Mucosa of rectum (tissue), 2 donors: ENCODE measurements around the gene LRMDA.

Experiments used
- H3K27ac ChIP-seq, 2 donors: one replicate each; pipeline ENCODE4 v1.7.0; 2013; ENCODE audit warnings: inconsistent platforms in 2 of 2, low read depth in 2 of 2, low read length in 2 of 2
- H3K27me3 ChIP-seq, 2 donors: one replicate each; pipeline ENCODE4 v1.7.0; 2013; ENCODE audit warnings: low read length in 2 of 2; ENCODE audit not compliant: control insufficient read depth in 2 of 2, insufficient read depth in 2 of 2
- H3K36me3 ChIP-seq, 2 donors: one replicate each; pipeline ENCODE4 v1.7.0; 2013; ENCODE audit warnings: low read length in 2 of 2; ENCODE audit not compliant: control insufficient read depth in 2 of 2, insufficient read depth in 2 of 2
- H3K4me1 ChIP-seq, 2 donors: one replicate each; pipeline ENCODE4 v1.7.0; 2013; ENCODE audit warnings: low read length in 2 of 2, mild to moderate bottlenecking in 1 of 2; ENCODE audit not compliant: control insufficient read depth in 2 of 2, insufficient read depth in 2 of 2
- H3K4me3 ChIP-seq, 2 donors: one replicate each; pipeline ENCODE4 v1.7.0; 2013; ENCODE audit warnings: low read length in 2 of 2
- H3K9ac ChIP-seq, 2 donors: one replicate each; pipeline ENCODE4 v1.7.0; 2013; ENCODE audit warnings: low read length in 2 of 2, low read depth in 1 of 2, mild to moderate bottlenecking in 1 of 2
- H3K9me3 ChIP-seq, 2 donors: one replicate each; pipeline ENCODE4 v1.7.0; 2013; ENCODE audit warnings: low read length in 2 of 2; ENCODE audit not compliant: control insufficient read depth in 2 of 2
- donor health status: healthy.
- donor health status: Normal muscosa, but diverticular disease.

LRMDA gene

GRCh38 chr10:75841266-75841665 lies 409.8 kb downstream of the LRMDA start:
- Histone ChIP-seq H3K9ac (no peak overlapping the region), H3K36me3 (no peaks in the 10 kb centered on the region), H3K9me3 (no peaks in the 10 kb centered on the region), H3K27me3 (no peaks in the 10 kb centered on the region), H3K4me3 (no peak overlapping the region), H3K4me1 (no peaks in the 10 kb centered on the region), H3K27ac (no peak overlapping the region)

GRCh38 chr10:75845176-75845947 lies 413.9 kb downstream of the LRMDA start:
- Histone ChIP-seq H3K9me3 (no peaks in the 10 kb centered on the region), H3K36me3 (no peaks in the 10 kb centered on the region), H3K27me3 (no peaks in the 10 kb centered on the region), H3K27ac (no peak overlapping the region), H3K9ac (no peak overlapping the region), H3K4me3 (no peak overlapping the region), H3K4me1 (no peaks in the 10 kb centered on the region)

- Histone ChIP-seq H3K9ac (no peak overlapping the region), H3K4me1 (no peaks in the 10 kb centered on the region), H3K27ac (no peak overlapping the region), H3K9me3 (no peaks in the 10 kb centered on the region), H3K36me3 (no peaks in the 10 kb centered on the region), H3K4me3 (no peak overlapping the region), H3K27me3 (no peaks in the 10 kb centered on the region)
Measured at GRCh38 chr10:75847477-75847876, 416.1 kb downstream of the LRMDA start.

GRCh38 chr10:75851580-75852345 lies 420.3 kb downstream of the LRMDA start:
- Histone ChIP-seq H3K27me3 (no peaks in the 10 kb centered on the region), H3K4me3 (no peak overlapping the region), H3K9me3 (no peaks in the 10 kb centered on the region), H3K9ac (no peak overlapping the region), H3K27ac (no peak overlapping the region), H3K36me3 (no peaks in the 10 kb centered on the region), H3K4me1 (no peaks in the 10 kb centered on the region)

GRCh38 chr10:75852851-75853484 lies 421.5 kb downstream of the LRMDA start:
- H3K9me3 ChIP-seq: no peaks in the 10 kb centered on the region
- no peak overlapping the region for H3K27ac ChIP-seq
- no peaks in the 10 kb centered on the region for H3K4me1 ChIP-seq
- no peaks in the 10 kb centered on the region for H3K27me3 ChIP-seq
- no peak overlapping the region for H3K4me3 ChIP-seq
- H3K9ac ChIP-seq: no peak overlapping the region
- H3K36me3 ChIP-seq: no peaks in the 10 kb centered on the region

- Histone ChIP-seq H3K27me3 (no peaks in the 10 kb centered on the region), H3K4me3 (no peak overlapping the region), H3K9ac (no peak overlapping the region), H3K27ac (no peak overlapping the region), H3K9me3 (no peaks in the 10 kb centered on the region), H3K4me1 (no peaks in the 10 kb centered on the region), H3K36me3 (no peaks in the 10 kb centered on the region)
Measured at GRCh38 chr10:75857269-75857846, 425.9 kb downstream of the LRMDA start.

- H3K4me1 ChIP-seq: no peaks in the 10 kb centered on the region
- H3K27ac ChIP-seq: no peak overlapping the region
- H3K27me3 ChIP-seq: no peaks in the 10 kb centered on the region
- no peaks in the 10 kb centered on the region for H3K9me3 ChIP-seq
- no peaks in the 10 kb centered on the region for H3K36me3 ChIP-seq
- no peak overlapping the region for H3K4me3 ChIP-seq
- no peak overlapping the region for H3K9ac ChIP-seq
Measured at GRCh38 chr10:75857896-75858295, 426.5 kb downstream of the LRMDA start.

GRCh38 chr10:75858339-75858738 lies 426.9 kb downstream of the LRMDA start:
- no peaks in the 10 kb centered on the region for H3K36me3 ChIP-seq
- no peak overlapping the region for H3K27ac ChIP-seq
- no peaks in the 10 kb centered on the region for H3K27me3 ChIP-seq
- no peak overlapping the region for H3K4me3 ChIP-seq
- H3K4me1 ChIP-seq: no peaks in the 10 kb centered on the region
- no peaks in the 10 kb centered on the region for H3K9me3 ChIP-seq
- no peak overlapping the region for H3K9ac ChIP-seq

- Histone ChIP-seq H3K4me3 (no peak overlapping the region), H3K9me3 (no peaks in the 10 kb centered on the region), H3K36me3 (no peaks in the 10 kb centered on the region), H3K4me1 (no peaks in the 10 kb centered on the region), H3K27ac (no peak overlapping the region), H3K27me3 (no peaks in the 10 kb centered on the region), H3K9ac (no peak overlapping the region)
Measured at GRCh38 chr10:75859141-75859540, 427.7 kb downstream of the LRMDA start.

GRCh38 chr10:75860009-75860408 lies 428.6 kb downstream of the LRMDA start:
- H3K27me3 ChIP-seq: no peaks in the 10 kb centered on the region
- H3K27ac ChIP-seq: no peak overlapping the region
- no peaks in the 10 kb centered on the region for H3K4me1 ChIP-seq
- H3K9ac ChIP-seq: no peak overlapping the region
- no peak overlapping the region for H3K4me3 ChIP-seq
- no peaks in the 10 kb centered on the region for H3K9me3 ChIP-seq
- H3K36me3 ChIP-seq: no peaks in the 10 kb centered on the region
